ENCODE data around the gene TM4SF5.

DNA sequence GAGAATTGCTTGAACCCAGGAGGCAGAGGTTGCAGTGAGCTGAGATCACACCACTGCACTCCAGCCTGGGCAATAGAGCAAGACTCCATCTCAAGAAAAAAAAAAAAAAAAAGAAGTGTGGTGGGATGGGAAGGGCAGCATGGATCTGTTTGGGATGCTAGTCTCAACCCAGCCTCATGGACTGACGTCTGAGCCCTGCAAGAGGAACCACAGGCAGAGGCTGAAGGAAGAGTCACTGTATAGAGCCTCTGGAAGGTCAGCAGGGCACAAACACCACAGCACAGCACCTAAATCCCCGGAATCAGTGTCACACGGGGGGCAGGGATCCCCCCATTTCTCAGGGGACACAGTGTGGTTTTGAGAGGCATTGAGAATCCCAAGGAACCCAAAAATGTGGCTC lies 21.1 kb upstream of the TM4SF5 start:
- TF ChIP-seq, protein P1, sequence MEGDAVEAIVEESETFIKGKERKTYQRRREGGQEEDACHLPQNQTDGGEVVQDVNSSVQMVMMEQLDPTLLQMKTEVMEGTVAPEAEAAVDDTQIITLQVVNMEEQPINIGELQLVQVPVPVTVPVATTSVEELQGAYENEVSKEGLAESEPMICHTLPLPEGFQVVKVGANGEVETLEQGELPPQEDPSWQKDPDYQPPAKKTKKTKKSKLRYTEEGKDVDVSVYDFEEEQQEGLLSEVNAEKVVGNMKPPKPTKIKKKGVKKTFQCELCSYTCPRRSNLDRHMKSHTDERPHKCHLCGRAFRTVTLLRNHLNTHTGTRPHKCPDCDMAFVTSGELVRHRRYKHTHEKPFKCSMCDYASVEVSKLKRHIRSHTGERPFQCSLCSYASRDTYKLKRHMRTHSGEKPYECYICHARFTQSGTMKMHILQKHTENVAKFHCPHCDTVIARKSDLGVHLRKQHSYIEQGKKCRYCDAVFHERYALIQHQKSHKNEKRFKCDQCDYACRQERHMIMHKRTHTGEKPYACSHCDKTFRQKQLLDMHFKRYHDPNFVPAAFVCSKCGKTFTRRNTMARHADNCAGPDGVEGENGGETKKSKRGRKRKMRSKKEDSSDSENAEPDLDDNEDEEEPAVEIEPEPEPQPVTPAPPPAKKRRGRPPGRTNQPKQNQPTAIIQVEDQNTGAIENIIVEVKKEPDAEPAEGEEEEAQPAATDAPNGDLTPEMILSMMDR (conservative IDR thresholded peaks at IDR 0.05; ENCODE audit: low read length): no peak
- no peak for TF ChIP-seq EZH2phosphoT487 (IDR thresholded peaks at IDR 0.05; ENCODE audit: borderline replicate concordance)
